Activated CD8-positive, alpha-beta memory T cell treated with anti-CD3 and anti-CD28 coated beads, Interleukin-2, amount 50 U/mL, for 24 hours (primary cell): ENCODE results near the gene HERC6.
"Not testable (repeated sequence)": the region's sequence is repeated elsewhere in the genome, so short reads cannot be mapped to it uniquely, and the experiment has no call there.

Source experiments
- DNase-seq: peaks from one replicate; pipeline ENCODE4 v3.0.0-alpha.2; 2020; ENCODE audit errors: extremely low read depth

The HERC6 gene

GRCh38 chr4:88390128-88390527 lies 11.5 kb downstream of the HERC6 start:
- DNase-seq = no peak

GRCh38 chr4:88391703-88392102 lies 13.1 kb downstream of the HERC6 start:
- DNase-seq = no peak

- DNase-seq = no peak
Observed at GRCh38 chr4:88396681-88397080, 18.0 kb downstream of the HERC6 start.

- DNase-seq = no peak
Observed at GRCh38 chr4:88398381-88398780, 19.7 kb downstream of the HERC6 start.

- DNase-seq = no peak
Observed at GRCh38 chr4:88409206-88409605, 30.6 kb downstream of the HERC6 start.

- DNase-seq = no peak
Observed at GRCh38 chr4:88409789-88410188, 31.1 kb downstream of the HERC6 start.

- DNase-seq = no peak
Observed at GRCh38 chr4:88411491-88412096, 32.9 kb downstream of the HERC6 start.

- no peak for DNase-seq
Observed at GRCh38 chr4:88413801-88414200, 35.1 kb downstream of the HERC6 start.

- DNase-seq = no peak
Observed at GRCh38 chr4:88414755-88415154, 36.1 kb downstream of the HERC6 start.

GRCh38 chr4:88415982-88416381 lies 37.3 kb downstream of the HERC6 start:
- DNase-seq = no peak

- DNase-seq = no peak
Observed at GRCh38 chr4:88418411-88418810, 39.8 kb downstream of the HERC6 start.

GRCh38 chr4:88419874-88420273 lies 41.2 kb downstream of the HERC6 start:
- DNase-seq = no peak

- DNase-seq = no peak
Observed at GRCh38 chr4:88420844-88421243, 42.2 kb downstream of the HERC6 start.

- DNase-seq = no peak
Observed at GRCh38 chr4:88422403-88422802, 43.8 kb downstream of the HERC6 start.

GRCh38 chr4:88429401-88429800 lies 50.7 kb downstream of the HERC6 start:
- no peak for DNase-seq

- no peak for DNase-seq
Observed at GRCh38 chr4:88435987-88436693, 57.5 kb downstream of the HERC6 start.

GRCh38 chr4:88437873-88438272 lies 59.2 kb downstream of the HERC6 start:
- DNase-seq = not testable (repeated sequence)

- no peak for DNase-seq
Observed at GRCh38 chr4:88439161-88439760, 60.6 kb downstream of the HERC6 start.

- DNase-seq = no peak
Observed at GRCh38 chr4:88440146-88440545, 61.5 kb downstream of the HERC6 start.

GRCh38 chr4:88441696-88442095 lies 63.0 kb downstream of the HERC6 start:
- no peak for DNase-seq

GRCh38 chr4:88442689-88443191 lies 64.1 kb downstream of the HERC6 start:
- DNase-seq = no peak

GRCh38 chr4:88443486-88443885 lies 64.8 kb downstream of the HERC6 start:
- no peak for DNase-seq

GRCh38 chr4:88445252-88445651 lies 66.6 kb downstream of the HERC6 start:
- DNase-seq = no peak
